ENCODE results near the gene IVL.

The IVL gene

DNA sequence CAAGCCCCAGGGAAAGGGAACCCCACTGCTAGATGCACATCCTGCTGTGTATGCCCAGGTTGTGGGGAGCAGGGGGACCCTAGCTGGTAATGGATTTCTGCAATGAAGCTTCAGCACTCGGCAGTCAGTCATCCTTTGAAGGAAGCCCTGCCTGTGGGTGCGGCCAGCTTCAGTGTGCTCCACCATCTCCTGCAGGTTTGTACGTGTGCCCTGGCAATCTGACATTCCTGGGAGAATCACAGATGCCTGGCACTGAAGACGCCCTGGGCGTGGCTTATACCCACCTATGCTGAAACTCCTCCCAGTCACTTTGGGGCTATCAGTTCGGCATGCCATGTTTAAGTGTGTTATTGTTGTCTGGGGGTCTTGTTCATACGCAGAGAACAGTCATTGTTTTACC is 45.4 kb downstream of the IVL start:
- no peak for DNase-seq

DNA sequence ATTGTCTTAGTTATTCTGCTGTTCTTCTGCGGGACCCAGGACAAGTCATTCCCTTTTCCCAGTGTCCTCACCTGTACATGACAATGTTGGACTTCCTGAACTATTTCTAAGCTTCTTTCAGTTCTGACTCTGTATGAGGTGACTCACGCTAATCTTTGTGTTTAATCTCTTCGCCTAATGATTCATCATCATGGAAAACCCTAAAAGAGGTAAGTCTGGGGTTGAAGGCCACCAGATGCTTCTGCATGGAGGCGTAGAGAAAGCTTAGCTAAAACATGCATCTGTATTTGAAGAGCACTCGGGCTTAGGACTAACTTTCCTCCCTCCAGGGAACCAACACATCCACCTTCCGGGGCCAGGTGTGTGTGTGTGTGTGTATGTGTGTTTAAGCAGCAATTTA is 46.1 kb downstream of the IVL start:
- no peak for DNase-seq

DNA sequence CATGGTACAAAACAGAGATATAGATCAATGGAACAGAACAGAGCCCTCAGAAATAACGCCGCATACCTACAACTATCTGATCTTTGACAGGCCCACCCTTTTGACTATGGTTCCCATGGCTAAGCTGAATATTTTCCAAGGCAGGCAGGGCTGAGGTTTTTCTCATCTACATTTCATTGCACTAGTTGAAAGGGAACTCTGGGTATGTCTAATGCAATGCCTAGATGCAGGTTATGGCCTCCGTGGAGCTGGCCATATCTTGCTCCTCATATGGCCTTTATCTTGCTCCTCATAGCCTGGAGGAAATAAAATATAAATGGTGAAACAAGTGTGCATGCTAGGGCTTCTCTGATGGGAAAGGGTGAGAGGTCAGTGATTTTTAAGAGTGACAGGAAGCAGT is 49.2 kb downstream of the IVL start:
- DNase-seq = no peak

DNA sequence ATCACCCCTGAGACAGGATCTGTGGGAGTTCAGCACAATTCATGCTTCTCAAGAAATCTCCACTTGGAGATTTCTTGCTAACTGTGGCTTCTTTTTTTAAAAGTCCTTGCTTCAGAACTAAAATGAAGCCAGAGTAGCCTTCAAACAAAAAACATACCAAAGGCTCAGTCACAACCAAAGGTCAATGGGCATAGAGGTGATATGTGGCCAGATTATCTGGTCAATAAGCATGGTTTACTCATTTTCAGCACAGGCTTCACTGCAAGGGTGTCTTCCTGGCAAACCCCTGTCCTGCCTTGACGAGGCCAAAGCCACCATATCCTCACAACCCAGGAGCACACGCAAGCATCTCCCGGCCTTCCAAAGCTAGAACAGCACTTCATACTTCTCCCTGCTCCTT is 50.9 kb downstream of the IVL start:
- no peak for DNase-seq

DNA sequence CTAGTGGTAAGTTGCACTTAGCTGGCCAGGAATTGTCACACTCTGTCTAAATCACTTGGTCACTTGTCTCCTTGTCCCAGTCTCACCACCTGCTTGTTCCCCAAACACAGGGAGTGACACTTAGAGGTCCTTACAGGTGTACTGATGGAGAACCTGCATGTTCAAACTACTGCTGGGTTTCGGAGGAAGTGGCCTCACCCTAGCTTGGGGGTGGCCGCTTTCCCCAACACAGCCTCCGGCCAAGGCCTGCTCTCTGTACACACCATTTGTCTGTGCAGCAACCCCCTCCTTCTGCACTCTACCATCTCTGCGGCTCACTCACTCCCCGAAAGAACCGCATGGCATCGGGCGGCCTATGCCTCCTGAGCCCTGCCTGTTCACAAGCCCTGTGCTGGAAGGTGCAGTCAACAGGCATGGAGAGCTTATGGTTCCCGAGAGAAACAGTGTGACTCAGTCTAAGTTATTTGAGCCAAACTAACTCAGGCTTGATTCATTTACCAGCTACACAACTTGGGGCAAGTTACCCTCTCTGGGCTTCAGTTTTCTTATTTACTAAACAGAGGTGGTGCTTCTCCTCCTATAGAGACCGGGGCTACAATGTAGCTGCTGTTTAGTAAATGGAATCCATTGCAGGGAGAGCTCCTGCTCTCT is 51.6 kb downstream of the IVL start:
- DNase-seq = no peak

DNA sequence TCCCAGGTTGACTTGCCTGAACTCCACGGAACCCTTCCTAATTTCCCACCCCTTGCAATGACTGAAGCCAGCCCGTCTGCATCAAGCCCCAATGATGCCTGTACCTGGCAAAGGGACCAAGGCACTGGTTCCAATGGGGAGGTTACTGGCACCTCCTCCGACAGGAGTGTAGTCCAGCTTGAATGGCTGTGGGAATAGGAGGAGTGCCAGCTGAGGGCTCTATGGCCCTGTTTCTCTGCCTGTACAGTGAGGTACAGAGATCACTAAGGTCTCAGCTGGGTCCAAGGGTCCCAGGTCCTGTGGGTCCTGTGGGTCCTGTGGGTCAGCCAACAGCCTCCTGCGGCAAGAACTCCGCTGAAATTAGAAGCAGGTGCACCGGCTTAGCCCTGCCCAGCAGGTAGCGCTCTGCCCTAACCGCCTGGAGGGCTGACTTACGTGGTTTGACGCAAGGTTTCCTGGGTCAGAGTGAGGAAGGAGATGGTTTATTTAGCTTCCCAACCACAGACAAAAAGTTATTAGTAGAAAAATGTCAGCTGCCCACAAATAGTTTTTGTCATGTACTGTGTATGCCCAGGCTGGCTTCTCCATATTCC is 52.2 kb downstream of the IVL start:
- no peak for DNase-seq

All from CD4-positive, alpha-beta T cell treated with Interleukin-6 for 4 hours (primary cell).